ENCODE measurements around the gene BRINP1.

The BRINP1 gene

DNA sequence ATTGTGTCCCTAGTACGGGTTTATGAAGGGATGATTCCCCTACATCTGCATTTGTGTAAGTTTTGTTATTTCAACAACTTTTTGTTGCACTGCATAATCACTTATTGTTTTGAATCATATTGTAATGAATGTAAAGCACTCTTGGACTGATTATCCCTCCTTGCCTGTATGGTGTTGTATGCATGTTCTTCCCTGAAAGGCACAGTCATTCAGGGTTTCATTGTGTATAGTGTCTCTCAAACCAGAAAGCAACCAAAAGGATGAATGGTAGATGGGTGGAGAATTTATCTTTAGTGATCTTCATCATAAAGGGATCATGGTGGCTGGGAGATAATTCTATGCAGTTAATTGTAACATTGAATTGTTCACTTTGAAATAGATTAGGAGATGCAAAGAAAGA, 247.3 kb downstream of the BRINP1 start:
- DNase-seq (ENCODE audit: low read depth), result no peak

DNA sequence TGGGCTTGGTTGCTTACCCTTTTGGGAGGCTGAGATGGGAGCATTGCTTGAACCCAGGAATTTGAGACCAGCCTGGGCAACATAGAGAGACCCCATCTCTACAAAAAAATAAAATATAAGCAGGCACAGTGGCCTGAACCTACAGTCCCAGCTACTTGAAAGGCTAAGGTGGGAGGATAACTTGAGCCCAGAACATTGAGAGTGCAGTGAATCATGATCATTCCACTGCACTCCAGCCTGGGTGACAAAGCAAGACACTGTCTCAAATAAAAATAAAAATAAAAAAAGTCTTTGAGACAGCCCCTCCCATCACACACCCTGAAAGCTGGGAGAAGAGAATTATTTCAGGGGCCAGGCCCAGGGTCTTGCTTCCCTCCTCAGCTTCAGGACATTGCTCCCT, 251.8 kb downstream of the BRINP1 start:
- no peak for DNase-seq (ENCODE audit: low read depth)

Data from activated T-cell treated with anti-CD3 and anti-CD28 coated beads for 48 hours (primary cell).